ENCODE measurements around the gene LSM4. TPM values are rescaled to one million over a fixed set of nuclear protein-coding genes. Genes with fewer than 3 reads are reported as not detected.

LSM4 gene
- total and polyA plus RNA-seq, 2 experiments from 2014 or later, result 591 to 637 TPM

GRCh38 chr19:18350490-18350889 lies 27.6 kb upstream of the LSM4 start:
- Mint-ChIP-seq H3K27me3 (ENCODE audit: insufficient read depth, low read depth, poor library complexity) (peaks cover 16% of the 10 kb centered on the region), H3K4me1 (peaks cover 10% of the 10 kb centered on the region), H3K36me3 (ENCODE audit: low read depth) (peaks cover 40% of the 10 kb centered on the region), H3K27ac (no peak overlapping the region), H3K4me3 (no peak overlapping the region), H3K9me3 (peaks cover 3% of the 10 kb centered on the region; the same call in 2 of the 3 replicates)
- no peak for TF ChIP-seq NANOG (IDR thresholded peaks at IDR 0.05; ENCODE audit: borderline replicate concordance)
- TF ChIP-seq EZH2 (IDR thresholded peaks at IDR 0.05; ENCODE audit: low read depth, unreplicated experiment), result no peak
- no peak for TF ChIP-seq EZH2phosphoT487 (IDR thresholded peaks at IDR 0.05; ENCODE audit: unreplicated experiment)
- no peak for TF ChIP-seq POLR2AphosphoS5 (IDR thresholded peaks at IDR 0.05; ENCODE audit: low read depth)
- TF ChIP-seq, protein P1, sequence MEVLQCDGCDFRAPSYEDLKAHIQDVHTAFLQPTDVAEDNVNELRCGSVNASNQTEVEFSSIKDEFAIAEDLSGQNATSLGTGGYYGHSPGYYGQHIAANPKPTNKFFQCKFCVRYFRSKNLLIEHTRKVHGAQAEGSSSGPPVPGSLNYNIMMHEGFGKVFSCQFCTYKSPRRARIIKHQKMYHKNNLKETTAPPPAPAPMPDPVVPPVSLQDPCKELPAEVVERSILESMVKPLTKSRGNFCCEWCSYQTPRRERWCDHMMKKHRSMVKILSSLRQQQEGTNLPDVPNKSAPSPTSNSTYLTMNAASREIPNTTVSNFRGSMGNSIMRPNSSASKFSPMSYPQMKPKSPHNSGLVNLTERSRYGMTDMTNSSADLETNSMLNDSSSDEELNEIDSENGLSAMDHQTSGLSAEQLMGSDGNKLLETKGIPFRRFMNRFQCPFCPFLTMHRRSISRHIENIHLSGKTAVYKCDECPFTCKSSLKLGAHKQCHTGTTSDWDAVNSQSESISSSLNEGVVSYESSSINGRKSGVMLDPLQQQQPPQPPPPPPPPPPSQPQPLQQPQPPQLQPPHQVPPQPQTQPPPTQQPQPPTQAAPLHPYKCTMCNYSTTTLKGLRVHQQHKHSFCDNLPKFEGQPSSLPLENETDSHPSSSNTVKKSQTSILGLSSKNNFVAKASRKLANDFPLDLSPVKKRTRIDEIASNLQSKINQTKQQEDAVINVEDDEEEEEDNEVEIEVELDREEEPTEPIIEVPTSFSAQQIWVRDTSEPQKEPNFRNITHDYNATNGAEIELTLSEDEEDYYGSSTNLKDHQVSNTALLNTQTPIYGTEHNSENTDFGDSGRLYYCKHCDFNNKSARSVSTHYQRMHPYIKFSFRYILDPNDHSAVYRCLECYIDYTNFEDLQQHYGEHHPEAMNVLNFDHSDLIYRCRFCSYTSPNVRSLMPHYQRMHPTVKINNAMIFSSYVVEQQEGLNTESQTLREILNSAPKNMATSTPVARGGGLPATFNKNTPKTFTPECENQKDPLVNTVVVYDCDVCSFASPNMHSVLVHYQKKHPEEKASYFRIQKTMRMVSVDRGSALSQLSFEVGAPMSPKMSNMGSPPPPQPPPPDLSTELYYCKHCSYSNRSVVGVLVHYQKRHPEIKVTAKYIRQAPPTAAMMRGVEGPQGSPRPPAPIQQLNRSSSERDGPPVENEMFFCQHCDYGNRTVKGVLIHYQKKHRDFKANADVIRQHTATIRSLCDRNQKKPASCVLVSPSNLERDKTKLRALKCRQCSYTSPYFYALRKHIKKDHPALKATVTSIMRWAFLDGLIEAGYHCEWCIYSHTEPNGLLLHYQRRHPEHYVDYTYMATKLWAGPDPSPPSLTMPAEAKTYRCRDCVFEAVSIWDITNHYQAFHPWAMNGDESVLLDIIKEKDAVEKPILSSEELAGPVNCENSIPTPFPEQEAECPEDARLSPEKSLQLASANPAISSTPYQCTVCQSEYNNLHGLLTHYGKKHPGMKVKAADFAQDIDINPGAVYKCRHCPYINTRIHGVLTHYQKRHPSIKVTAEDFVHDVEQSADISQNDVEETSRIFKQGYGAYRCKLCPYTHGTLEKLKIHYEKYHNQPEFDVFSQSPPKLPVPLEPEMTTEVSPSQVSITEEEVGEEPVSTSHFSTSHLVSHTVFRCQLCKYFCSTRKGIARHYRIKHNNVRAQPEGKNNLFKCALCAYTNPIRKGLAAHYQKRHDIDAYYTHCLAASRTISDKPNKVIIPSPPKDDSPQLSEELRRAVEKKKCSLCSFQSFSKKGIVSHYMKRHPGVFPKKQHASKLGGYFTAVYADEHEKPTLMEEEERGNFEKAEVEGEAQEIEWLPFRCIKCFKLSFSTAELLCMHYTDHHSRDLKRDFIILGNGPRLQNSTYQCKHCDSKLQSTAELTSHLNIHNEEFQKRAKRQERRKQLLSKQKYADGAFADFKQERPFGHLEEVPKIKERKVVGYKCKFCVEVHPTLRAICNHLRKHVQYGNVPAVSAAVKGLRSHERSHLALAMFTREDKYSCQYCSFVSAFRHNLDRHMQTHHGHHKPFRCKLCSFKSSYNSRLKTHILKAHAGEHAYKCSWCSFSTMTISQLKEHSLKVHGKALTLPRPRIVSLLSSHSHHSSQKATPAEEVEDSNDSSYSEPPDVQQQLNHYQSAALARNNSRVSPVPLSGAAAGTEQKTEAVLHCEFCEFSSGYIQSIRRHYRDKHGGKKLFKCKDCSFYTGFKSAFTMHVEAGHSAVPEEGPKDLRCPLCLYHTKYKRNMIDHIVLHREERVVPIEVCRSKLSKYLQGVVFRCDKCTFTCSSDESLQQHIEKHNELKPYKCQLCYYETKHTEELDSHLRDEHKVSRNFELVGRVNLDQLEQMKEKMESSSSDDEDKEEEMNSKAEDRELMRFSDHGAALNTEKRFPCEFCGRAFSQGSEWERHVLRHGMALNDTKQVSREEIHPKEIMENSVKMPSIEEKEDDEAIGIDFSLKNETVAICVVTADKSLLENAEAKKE (CRISPR knock-in tag; IDR thresholded peaks at IDR 0.05), result no peak
- no peak for TF ChIP-seq CREB1 (CRISPR knock-in tag; IDR thresholded peaks at IDR 0.05; ENCODE audit: low read depth)
- no peak for TF ChIP-seq ETS1 (IDR thresholded peaks at IDR 0.05)
- TF ChIP-seq, protein P2, sequence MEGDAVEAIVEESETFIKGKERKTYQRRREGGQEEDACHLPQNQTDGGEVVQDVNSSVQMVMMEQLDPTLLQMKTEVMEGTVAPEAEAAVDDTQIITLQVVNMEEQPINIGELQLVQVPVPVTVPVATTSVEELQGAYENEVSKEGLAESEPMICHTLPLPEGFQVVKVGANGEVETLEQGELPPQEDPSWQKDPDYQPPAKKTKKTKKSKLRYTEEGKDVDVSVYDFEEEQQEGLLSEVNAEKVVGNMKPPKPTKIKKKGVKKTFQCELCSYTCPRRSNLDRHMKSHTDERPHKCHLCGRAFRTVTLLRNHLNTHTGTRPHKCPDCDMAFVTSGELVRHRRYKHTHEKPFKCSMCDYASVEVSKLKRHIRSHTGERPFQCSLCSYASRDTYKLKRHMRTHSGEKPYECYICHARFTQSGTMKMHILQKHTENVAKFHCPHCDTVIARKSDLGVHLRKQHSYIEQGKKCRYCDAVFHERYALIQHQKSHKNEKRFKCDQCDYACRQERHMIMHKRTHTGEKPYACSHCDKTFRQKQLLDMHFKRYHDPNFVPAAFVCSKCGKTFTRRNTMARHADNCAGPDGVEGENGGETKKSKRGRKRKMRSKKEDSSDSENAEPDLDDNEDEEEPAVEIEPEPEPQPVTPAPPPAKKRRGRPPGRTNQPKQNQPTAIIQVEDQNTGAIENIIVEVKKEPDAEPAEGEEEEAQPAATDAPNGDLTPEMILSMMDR (conservative IDR thresholded peaks at IDR 0.05; ENCODE audit: low read depth in 2 of 2), result no peak
- no peak for TF ChIP-seq ZNF114 (CRISPR knock-in tag; IDR thresholded peaks at IDR 0.05)
- TF ChIP-seq STAT1 (IDR thresholded peaks at IDR 0.05; ENCODE audit: unreplicated experiment), result no peak
- TF ChIP-seq, protein P3, sequence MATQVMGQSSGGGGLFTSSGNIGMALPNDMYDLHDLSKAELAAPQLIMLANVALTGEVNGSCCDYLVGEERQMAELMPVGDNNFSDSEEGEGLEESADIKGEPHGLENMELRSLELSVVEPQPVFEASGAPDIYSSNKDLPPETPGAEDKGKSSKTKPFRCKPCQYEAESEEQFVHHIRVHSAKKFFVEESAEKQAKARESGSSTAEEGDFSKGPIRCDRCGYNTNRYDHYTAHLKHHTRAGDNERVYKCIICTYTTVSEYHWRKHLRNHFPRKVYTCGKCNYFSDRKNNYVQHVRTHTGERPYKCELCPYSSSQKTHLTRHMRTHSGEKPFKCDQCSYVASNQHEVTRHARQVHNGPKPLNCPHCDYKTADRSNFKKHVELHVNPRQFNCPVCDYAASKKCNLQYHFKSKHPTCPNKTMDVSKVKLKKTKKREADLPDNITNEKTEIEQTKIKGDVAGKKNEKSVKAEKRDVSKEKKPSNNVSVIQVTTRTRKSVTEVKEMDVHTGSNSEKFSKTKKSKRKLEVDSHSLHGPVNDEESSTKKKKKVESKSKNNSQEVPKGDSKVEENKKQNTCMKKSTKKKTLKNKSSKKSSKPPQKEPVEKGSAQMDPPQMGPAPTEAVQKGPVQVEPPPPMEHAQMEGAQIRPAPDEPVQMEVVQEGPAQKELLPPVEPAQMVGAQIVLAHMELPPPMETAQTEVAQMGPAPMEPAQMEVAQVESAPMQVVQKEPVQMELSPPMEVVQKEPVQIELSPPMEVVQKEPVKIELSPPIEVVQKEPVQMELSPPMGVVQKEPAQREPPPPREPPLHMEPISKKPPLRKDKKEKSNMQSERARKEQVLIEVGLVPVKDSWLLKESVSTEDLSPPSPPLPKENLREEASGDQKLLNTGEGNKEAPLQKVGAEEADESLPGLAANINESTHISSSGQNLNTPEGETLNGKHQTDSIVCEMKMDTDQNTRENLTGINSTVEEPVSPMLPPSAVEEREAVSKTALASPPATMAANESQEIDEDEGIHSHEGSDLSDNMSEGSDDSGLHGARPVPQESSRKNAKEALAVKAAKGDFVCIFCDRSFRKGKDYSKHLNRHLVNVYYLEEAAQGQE (IDR thresholded peaks at IDR 0.05; ENCODE audit: unreplicated experiment), result no peak
- no peak for TF ChIP-seq JUNB (IDR thresholded peaks at IDR 0.05; ENCODE audit: unreplicated experiment)
- TF ChIP-seq ZNF331 (CRISPR knock-in tag; IDR thresholded peaks at IDR 0.05; ENCODE audit: low read depth), result no peak
- no peaks in the 10 kb centered on the region for H4K20me1 ChIP-seq (replicated peaks; ENCODE audit: insufficient read depth)
- H3F3A ChIP-seq (replicated peaks; ENCODE audit: low read depth), result peaks cover 10% of the 10 kb centered on the region
- ATAC-seq (no peak), DNase-seq (ENCODE audit: low spot score) (no peak)
- H3K4me3 ChIP-seq, result no peak overlapping the region
- H3K36me3 ChIP-seq (ENCODE audit: insufficient read depth), result 0 out of 2 replicates have a peak, but pooled peaks cover 3% of the 10 kb centered on the region
- H2AFZ ChIP-seq, result no peak overlapping the region
- H3K27ac ChIP-seq (ENCODE audit: low read depth), result no peak overlapping the region
- no peaks in the 10 kb centered on the region for H3K9me2 ChIP-seq (ENCODE audit: insufficient read depth)
- H3K4me1 ChIP-seq (ENCODE audit: insufficient read depth), result peaks cover 5% of the 10 kb centered on the region; the same call in 1 of the 2 replicates
- no peaks in the 10 kb centered on the region for H3K79me2 ChIP-seq (replicated peaks; ENCODE audit: insufficient read depth)
- H3K4me2 ChIP-seq, result no peak overlapping the region
- H3K27me3 ChIP-seq (ENCODE audit: insufficient read depth), result no peaks in the 10 kb centered on the region

Data from GM23338 (cell line).